Ishikawa (cell line): Measurements from ENCODE around the gene CHAC1.

Experiments used
- CEBPB ChIP-seq: IDR thresholded peaks from 2 replicates; pipeline ENCODE4 v1.6.1; 2012
- CREB1 ChIP-seq: IDR thresholded peaks from 2 replicates; pipeline ENCODE4 v1.6.1; 2012; ENCODE audit warnings: low read depth
- EGR1 ChIP-seq: IDR thresholded peaks from 2 replicates; pipeline ENCODE4 v1.6.1; 2012
- EP300 ChIP-seq: IDR thresholded peaks from 2 replicates; pipeline ENCODE4 v1.6.1; 2012; ENCODE audit warnings: borderline replicate concordance
- FOXM1 ChIP-seq: IDR thresholded peaks from 2 replicates; pipeline ENCODE4 v1.6.1; 2012; ENCODE audit warnings: low read depth, borderline replicate concordance
- NFIC ChIP-seq: IDR thresholded peaks from 2 replicates; pipeline ENCODE4 v1.6.1; 2012
- RAD21 ChIP-seq: IDR thresholded peaks from 2 replicates; pipeline ENCODE4 v1.6.1; 2012; ENCODE audit warnings: low read depth
- REST ChIP-seq: IDR thresholded peaks from 2 replicates; pipeline ENCODE4 v1.6.1; 2012; ENCODE audit warnings: low read depth, mild to moderate bottlenecking
- TAF1 ChIP-seq: IDR thresholded peaks from 2 replicates; pipeline ENCODE4 v1.6.1; 2012; ENCODE audit warnings: low read depth, mild to moderate bottlenecking
- TCF12 ChIP-seq: IDR thresholded peaks from 2 replicates; pipeline ENCODE4 v1.6.1; 2012; ENCODE audit warnings: low read depth
- TEAD4 ChIP-seq: IDR thresholded peaks from 2 replicates; pipeline ENCODE4 v1.6.1; 2012
- USF1 ChIP-seq: IDR thresholded peaks from 2 replicates; pipeline ENCODE4 v1.6.1; 2012
- YY1 ChIP-seq: IDR thresholded peaks from 2 replicates; pipeline ENCODE4 v1.6.1; 2012; ENCODE audit warnings: low read depth
- ZBTB7A ChIP-seq: IDR thresholded peaks from 2 replicates; pipeline ENCODE4 v1.6.1; 2012; ENCODE audit warnings: low read depth
- TF ChIP-seq, protein P1 (sequence below): IDR thresholded peaks from 2 replicates; pipeline ENCODE4 v1.6.1; 2012

Gene CHAC1

GRCh38 chr15:40928821-40929659 lies 24.2 kb upstream of the CHAC1 start, which contains the start of gene DLL4:
TSS of gene DLL4 (plus strand) at chr15:40929340. CDS start at chr15:40929669, 329 bp downstream.
- TF ChIP-seq TEAD4 (0 out of 2 replicates have a peak, but pooled peaks have one; percentile 8), EP300 (no peak), USF1 (no peak; the same call in 1 of the 2 replicates), ZBTB7A (no peak), NFIC (peak; percentile 66), TCF12 (0 out of 2 replicates have a peak, but pooled peaks have one; percentile 6), FOXM1 (no peak), YY1 (no peak), TAF1 (peak; percentile 89), EGR1 (peak; percentile 85), CEBPB (no peak)
- TF ChIP-seq, protein P1, sequence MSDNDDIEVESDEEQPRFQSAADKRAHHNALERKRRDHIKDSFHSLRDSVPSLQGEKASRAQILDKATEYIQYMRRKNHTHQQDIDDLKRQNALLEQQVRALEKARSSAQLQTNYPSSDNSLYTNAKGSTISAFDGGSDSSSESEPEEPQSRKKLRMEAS: peak; percentile 91

DNA sequence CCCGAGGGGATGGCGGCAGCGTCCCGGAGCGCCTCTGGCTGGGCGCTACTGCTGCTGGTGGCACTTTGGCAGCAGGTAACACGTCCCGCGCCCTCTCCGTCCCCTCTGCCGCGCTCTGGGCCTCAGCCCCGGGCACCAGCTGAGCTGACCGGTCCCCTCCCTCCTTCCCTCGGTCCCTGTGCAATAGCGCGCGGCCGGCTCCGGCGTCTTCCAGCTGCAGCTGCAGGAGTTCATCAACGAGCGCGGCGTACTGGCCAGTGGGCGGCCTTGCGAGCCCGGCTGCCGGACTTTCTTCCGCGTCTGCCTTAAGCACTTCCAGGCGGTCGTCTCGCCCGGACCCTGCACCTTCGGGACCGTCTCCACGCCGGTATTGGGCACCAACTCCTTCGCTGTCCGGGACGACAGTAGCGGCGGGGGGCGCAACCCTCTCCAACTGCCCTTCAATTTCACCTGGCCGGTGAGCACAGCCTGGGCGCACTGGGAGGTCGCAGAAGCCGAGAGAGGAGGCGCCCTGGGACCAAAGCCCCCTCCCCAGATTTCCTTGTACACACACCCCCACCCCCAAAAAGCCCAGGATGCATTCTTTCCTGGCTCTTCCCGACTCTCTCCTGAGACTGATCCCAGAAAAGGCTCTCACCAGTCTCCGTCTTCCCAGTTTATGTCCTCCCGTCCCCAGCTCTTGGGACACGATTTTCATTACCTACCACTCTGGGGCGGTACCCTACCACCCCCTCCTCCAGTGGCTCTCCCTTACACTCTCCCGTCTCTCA lies 23.4 kb upstream of the CHAC1 start:
- TF ChIP-seq RAD21 (0 out of 2 replicates have a peak, but pooled peaks have one; percentile 3), CEBPB (no peak), EGR1 (no peak), ZBTB7A (peak; percentile 29; the same call in 1 of the 2 replicates), TCF12 (0 out of 2 replicates have a peak, but pooled peaks have one; percentile 4), TEAD4 (no peak)

GRCh38 chr15:40930430-40931299 lies 22.6 kb upstream of the CHAC1 start:
- no peak for TF ChIP-seq CREB1
- peak; percentile 42; the same call in 1 of the 2 replicates for TF ChIP-seq TCF12
- TF ChIP-seq TEAD4: no peak
- no peak for TF ChIP-seq TAF1
- no peak for TF ChIP-seq USF1
- 0 out of 2 replicates have a peak, but pooled peaks have one; percentile 30 for TF ChIP-seq YY1
- TF ChIP-seq, protein P1: peak; percentile 87
- TF ChIP-seq CEBPB: no peak
- TF ChIP-seq NFIC: peak; percentile 34; the same call in 1 of the 2 replicates
- TF ChIP-seq EGR1: no peak
- peak; percentile 42; the same call in 1 of the 2 replicates for TF ChIP-seq RAD21
- no peak for TF ChIP-seq EP300
- TF ChIP-seq FOXM1: no peak
- no peak for TF ChIP-seq REST
- TF ChIP-seq ZBTB7A: peak; percentile 48; the same call in 1 of the 2 replicates

DNA sequence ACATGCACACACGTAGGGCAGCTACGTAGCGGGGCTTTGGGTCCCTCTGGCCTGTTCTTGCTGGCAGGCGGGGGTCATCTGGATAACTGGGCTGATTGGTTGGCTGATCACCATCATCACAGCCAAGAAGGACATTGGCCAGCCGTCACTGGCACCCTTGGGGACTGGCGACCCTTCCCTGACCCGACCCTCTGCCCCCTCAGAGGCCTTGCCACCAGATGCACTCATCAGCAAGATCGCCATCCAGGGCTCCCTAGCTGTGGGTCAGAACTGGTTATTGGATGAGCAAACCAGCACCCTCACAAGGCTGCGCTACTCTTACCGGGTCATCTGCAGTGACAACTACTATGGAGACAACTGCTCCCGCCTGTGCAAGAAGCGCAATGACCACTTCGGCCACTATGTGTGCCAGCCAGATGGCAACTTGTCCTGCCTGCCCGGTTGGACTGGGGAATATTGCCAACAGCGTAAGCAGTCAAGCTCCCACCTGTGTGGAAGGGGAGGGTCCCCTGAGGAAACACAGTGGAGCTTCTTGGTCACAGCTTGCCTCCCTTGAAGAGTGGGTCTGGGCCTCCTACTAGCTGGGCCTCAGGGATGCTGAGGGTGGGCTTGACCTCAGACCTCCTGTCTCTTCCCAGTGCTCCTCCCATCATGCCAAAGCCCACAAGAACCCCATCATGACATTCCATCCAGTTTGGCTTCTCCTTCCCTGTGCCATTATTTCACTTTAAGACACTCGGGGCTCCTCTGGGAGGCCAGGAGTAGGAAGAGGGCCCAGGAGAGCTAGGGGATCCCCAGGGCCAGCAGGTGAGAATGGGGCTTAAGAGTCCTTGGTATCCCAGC lies 21.8 kb upstream of the CHAC1 start:
- TF ChIP-seq FOXM1: no peak
- no peak for TF ChIP-seq CEBPB
- no peak for TF ChIP-seq USF1
- TF ChIP-seq EP300: no peak
- TF ChIP-seq, protein P1: no peak
- no peak for TF ChIP-seq EGR1
- no peak for TF ChIP-seq YY1
- no peak for TF ChIP-seq RAD21
- TF ChIP-seq TEAD4: no peak
- no peak for TF ChIP-seq ZBTB7A
- no peak for TF ChIP-seq TAF1
